ENCODE results near the gene CD37. TPM values are rescaled to one million over a fixed set of nuclear protein-coding genes. Genes with fewer than 3 reads are reported as not detected.

Gene CD37
- total RNA-seq, 4 donors from 2014 or later = 4.4 to 11.0 (median 7.8) TPM

GRCh38 chr19:49374665-49375434, 39.6 kb downstream of the CD37 start:
- DNase-seq = no peak
- no peaks in the 10 kb centered on the region for H3K36me3 ChIP-seq
- no peak for TF ChIP-seq POLR2A (IDR thresholded peaks at IDR 0.05)
- TF ChIP-seq CTCF (IDR thresholded peaks at IDR 0.05) = no peak
- no peaks in the 10 kb centered on the region for H3K9me3 ChIP-seq
- H3K4me3 ChIP-seq = no peak overlapping the region
- H3K27me3 ChIP-seq = no peaks in the 10 kb centered on the region
- H3K4me1 ChIP-seq = no peaks in the 10 kb centered on the region
- intact Hi-C loops (cut with DNase I; ENCODE audit: low total_unique reads) = no loop called here
- no peak overlapping the region for H3K27ac ChIP-seq

GRCh38 chr19:49378512-49378911, 43.3 kb downstream of the CD37 start:
- H3K27ac ChIP-seq = no peak overlapping the region
- TF ChIP-seq CTCF (IDR thresholded peaks at IDR 0.05) = no peak
- no peak for TF ChIP-seq POLR2A (IDR thresholded peaks at IDR 0.05)
- intact Hi-C loops (cut with DNase I; ENCODE audit: low total_unique reads) = no loop called here

GRCh38 chr19:49380391-49380790, 45.2 kb downstream of the CD37 start:
- H3K36me3 ChIP-seq = no peaks in the 10 kb centered on the region
- no peak overlapping the region for H3K27ac ChIP-seq
- intact Hi-C loops (cut with DNase I; ENCODE audit: low total_unique reads) = no loop called here
- no peak overlapping the region for H3K4me3 ChIP-seq
- no peak for DNase-seq
- peaks cover 0 to 6% of the 10 kb centered on the region in 2 donors for H3K9me3 ChIP-seq
- H3K4me1 ChIP-seq = no peaks in the 10 kb centered on the region
- TF ChIP-seq POLR2A (IDR thresholded peaks at IDR 0.05) = no peak
- TF ChIP-seq CTCF (IDR thresholded peaks at IDR 0.05) = no peak
- H3K27me3 ChIP-seq = no peaks in the 10 kb centered on the region

More at GRCh38 chr19:49378512-49378911, 43.3 kb downstream of the CD37 start:
- DNase-seq = no peak
- Histone ChIP-seq H3K9me3 (peaks cover 0 to 6% of the 10 kb centered on the region in 2 donors), H3K27me3 (no peaks in the 10 kb centered on the region), H3K4me1 (no peaks in the 10 kb centered on the region), H3K36me3 (no peaks in the 10 kb centered on the region), H3K4me3 (no peak overlapping the region)

- DNase-seq = no peak
- H3K27ac ChIP-seq = no peak overlapping the region
- intact Hi-C loops (cut with DNase I; ENCODE audit: low total_unique reads) = no loop called here
- peaks cover 0 to 6% of the 10 kb centered on the region in 2 donors for H3K9me3 ChIP-seq
- H3K4me3 ChIP-seq = no peak overlapping the region
- H3K36me3 ChIP-seq = no peaks in the 10 kb centered on the region
- H3K4me1 ChIP-seq = no peaks in the 10 kb centered on the region
- H3K27me3 ChIP-seq = no peaks in the 10 kb centered on the region
- TF ChIP-seq CTCF (IDR thresholded peaks at IDR 0.05) (no peak), POLR2A (IDR thresholded peaks at IDR 0.05) (no peak)
These were observed 47.4 kb downstream of the CD37 start for GRCh38 chr19:49382639-49383038.

GRCh38 chr19:49383599-49383998, 48.4 kb downstream of the CD37 start:
- Histone ChIP-seq H3K9me3 (peaks cover 0 to 6% of the 10 kb centered on the region in 2 donors), H3K4me1 (no peaks in the 10 kb centered on the region), H3K4me3 (no peak overlapping the region), H3K27me3 (no peaks in the 10 kb centered on the region), H3K36me3 (no peaks in the 10 kb centered on the region), H3K27ac (no peak overlapping the region)
- intact Hi-C loops (cut with DNase I; ENCODE audit: low total_unique reads) = no loop called here
- TF ChIP-seq POLR2A (IDR thresholded peaks at IDR 0.05) = no peak
- TF ChIP-seq CTCF (IDR thresholded peaks at IDR 0.05) = no peak
- DNase-seq = no peak

Measured in uterus (tissue), 4 donors.